Transverse colon (tissue), 4 donors: ENCODE results near the gene SEC22C.

ENCODE experiments used
- EP300 ChIP-seq: sonication (generic); formaldehyde crosslinking; IDR thresholded peaks from one replicate; pipeline ENCODE4 v1.6.1; 2017; ENCODE audit warnings: antibody characterized with exemption, low read depth
- POLR2AphosphoS5 ChIP-seq, 3 donors: sonication (generic); formaldehyde crosslinking; IDR thresholded peaks; one replicate each; pipeline ENCODE4 v1.6.1; 2016; ENCODE audit warnings: antibody characterized with exemption in 3 of 3
- TF ChIP-seq, protein P1 (sequence below), 5 experiments: fragments of 200-600 bp in 3 of 5; fragments of 450-650 bp in 2 of 5; sonication (generic) in 3 of 5; IDR thresholded peaks; 1 replicate in 2 of 5; 2 replicates in 3 of 5; pipeline ENCODE4 v1.5.1; 2016 to 2017; ENCODE audit warnings: antibody characterized with exemption in 5 of 5, inconsistent platforms in 3 of 5, mild to moderate bottlenecking in 2 of 5, moderate library complexity in 1 of 5

DNA sequence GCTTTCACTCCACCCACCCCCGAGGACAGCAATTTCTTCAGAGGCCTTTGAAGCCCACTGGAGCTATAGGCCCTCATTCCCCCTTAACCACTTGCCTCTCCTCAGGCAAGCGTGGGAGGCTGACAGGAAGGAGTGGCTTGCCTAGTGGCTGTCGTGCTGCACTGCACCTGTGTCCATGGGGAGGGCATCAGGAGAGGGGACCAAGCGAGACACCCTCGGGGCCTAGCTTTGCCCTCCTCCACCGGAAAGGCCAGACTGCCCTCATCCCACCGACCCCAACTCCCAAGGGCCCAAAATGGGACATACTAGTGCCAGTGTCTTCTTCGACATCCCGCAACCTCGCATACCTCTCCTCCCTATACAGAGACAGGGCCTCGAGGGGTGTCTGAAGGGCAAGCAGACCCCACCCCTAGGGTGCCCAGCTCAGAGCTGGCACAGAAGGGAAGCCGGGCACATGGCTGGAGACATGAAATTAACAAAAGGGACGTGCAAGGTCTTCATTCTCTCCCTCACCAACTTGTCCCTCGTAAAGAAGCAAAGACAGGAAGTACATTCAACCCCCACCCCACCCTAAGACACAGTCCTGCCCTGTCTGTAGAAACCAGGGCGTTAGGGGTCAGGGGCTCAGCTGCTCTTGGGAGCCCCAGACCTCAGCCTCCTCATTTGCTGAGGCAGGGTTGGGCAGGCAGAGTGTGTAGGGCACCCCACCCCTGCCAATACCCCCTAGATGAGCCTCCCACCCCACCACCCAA lies 55.0 kb downstream of the SEC22C start:
- TF ChIP-seq, protein P1, sequence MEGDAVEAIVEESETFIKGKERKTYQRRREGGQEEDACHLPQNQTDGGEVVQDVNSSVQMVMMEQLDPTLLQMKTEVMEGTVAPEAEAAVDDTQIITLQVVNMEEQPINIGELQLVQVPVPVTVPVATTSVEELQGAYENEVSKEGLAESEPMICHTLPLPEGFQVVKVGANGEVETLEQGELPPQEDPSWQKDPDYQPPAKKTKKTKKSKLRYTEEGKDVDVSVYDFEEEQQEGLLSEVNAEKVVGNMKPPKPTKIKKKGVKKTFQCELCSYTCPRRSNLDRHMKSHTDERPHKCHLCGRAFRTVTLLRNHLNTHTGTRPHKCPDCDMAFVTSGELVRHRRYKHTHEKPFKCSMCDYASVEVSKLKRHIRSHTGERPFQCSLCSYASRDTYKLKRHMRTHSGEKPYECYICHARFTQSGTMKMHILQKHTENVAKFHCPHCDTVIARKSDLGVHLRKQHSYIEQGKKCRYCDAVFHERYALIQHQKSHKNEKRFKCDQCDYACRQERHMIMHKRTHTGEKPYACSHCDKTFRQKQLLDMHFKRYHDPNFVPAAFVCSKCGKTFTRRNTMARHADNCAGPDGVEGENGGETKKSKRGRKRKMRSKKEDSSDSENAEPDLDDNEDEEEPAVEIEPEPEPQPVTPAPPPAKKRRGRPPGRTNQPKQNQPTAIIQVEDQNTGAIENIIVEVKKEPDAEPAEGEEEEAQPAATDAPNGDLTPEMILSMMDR (IDR thresholded peaks at IDR 0.05): no peak
- TF ChIP-seq EP300 (no peak), POLR2AphosphoS5 (IDR thresholded peaks at IDR 0.05) (no peak)
